ENCODE measurements around the gene SLC44A2. TPM values are rescaled to one million over a fixed set of nuclear protein-coding genes. Genes with fewer than 3 reads are reported as not detected.

The SLC44A2 gene
- total and polyA plus RNA-seq, 2 of the 8 experiments (the other 6 are each of a cell fraction or from before 2014, with no cell fraction given) = 105 to 120 TPM

GRCh38 chr19:10683582-10683981 is 58.2 kb downstream of the SLC44A2 start:
- Histone ChIP-seq H4K91ac (replicated peaks; ENCODE audit: insufficient read length, low read length) (no peak overlapping the region), H3K36me3 (ENCODE audit: control insufficient read depth in 2 of 4, insufficient read depth in 4 of 4, low read length in 3 of 4) (peaks cover 94 to 99% (median 96%) of the 10 kb centered on the region in 4 experiments), H4K5ac (ENCODE audit: insufficient read length, low read depth, low read length) (no peak overlapping the region), H2BK15ac (ENCODE audit: low read length) (no peak overlapping the region), H2BK120ac (replicated peaks; ENCODE audit: low read depth, low read length) (no peak overlapping the region), H2AFZ (ENCODE audit: low read length) (no peak overlapping the region), H2BK5ac (ENCODE audit: low read depth, low read length) (no peak overlapping the region), H3K4ac (replicated peaks; ENCODE audit: insufficient read length, low read depth, low read length) (no peak overlapping the region), H2AK5ac (ENCODE audit: low read depth, low read length) (no peak overlapping the region), H3K4me2 (ENCODE audit: insufficient read depth in 1 of 2, low read depth in 2 of 2, low read length in 2 of 2) (no peak overlapping the region), H3K4me1 (replicated peaks in 1 of 4; ENCODE audit: control insufficient read depth in 3 of 4, insufficient read depth in 4 of 4, low read length in 3 of 4) (no peaks in the 10 kb centered on the region; a peak in 2 of 7 replicates), H3K23me2 (ENCODE audit: low read depth, low read length) (no peaks in the 10 kb centered on the region), H3K18ac (ENCODE audit: extremely low read depth, low read length) (no peak overlapping the region), H4K20me1 (replicated peaks in 1 of 2; ENCODE audit: control insufficient read depth in 1 of 2, insufficient read depth in 2 of 2, low read length in 2 of 2) (peaks cover 41 to 54% of the 10 kb centered on the region in 2 experiments), H3K27ac (ENCODE audit: low read depth, low read length) (0 out of 2 replicates have a peak overlapping the region, but pooled peaks have one; percentile 7), H3K27me3 (replicated peaks in 1 of 4; ENCODE audit: control insufficient read depth in 3 of 4, extremely low read depth in 1 of 4, insufficient read depth in 3 of 4, low read length in 3 of 4) (no peaks in the 10 kb centered on the region), H3K56ac (replicated peaks; ENCODE audit: insufficient read length, low read depth, low read length) (no peak overlapping the region), H3K14ac (ENCODE audit: insufficient read length) (no peak overlapping the region), H3K9ac (replicated peaks in 1 of 4; ENCODE audit: extremely low read depth in 1 of 4, low read depth in 3 of 4, low read length in 3 of 4) (no peak overlapping the region), H3K79me2 (ENCODE audit: control insufficient read depth in 1 of 2, insufficient read depth in 2 of 2, low read length in 2 of 2) (peaks cover 0 to 76% of the 10 kb centered on the region in 2 experiments; a peak in 2 of 4 replicates), H4K8ac (ENCODE audit: extremely low read depth, insufficient read depth, low read length) (no peak overlapping the region), H2BK12ac (ENCODE audit: low read depth, low read length) (no peak overlapping the region), H2BK20ac (ENCODE audit: low read length) (no peak overlapping the region), H3K23ac (ENCODE audit: insufficient read length) (no peak overlapping the region), H3K9me3 (ENCODE audit: insufficient read depth in 2 of 2, low read depth in 1 of 2, low read length in 1 of 2) (no peaks in the 10 kb centered on the region), H3K79me1 (ENCODE audit: low read depth, low read length) (peaks cover 10% of the 10 kb centered on the region; the same call in 1 of the 2 replicates), H3K4me3 (ENCODE audit: extremely low read depth in 1 of 4, insufficient read depth in 2 of 4, low read depth in 3 of 4, low read length in 4 of 4) (no peak overlapping the region)
- no peak for DNase-seq (ENCODE audit: low read depth in 1 of 2, low spot score in 2 of 2)
- TF ChIP-seq, protein P1, sequence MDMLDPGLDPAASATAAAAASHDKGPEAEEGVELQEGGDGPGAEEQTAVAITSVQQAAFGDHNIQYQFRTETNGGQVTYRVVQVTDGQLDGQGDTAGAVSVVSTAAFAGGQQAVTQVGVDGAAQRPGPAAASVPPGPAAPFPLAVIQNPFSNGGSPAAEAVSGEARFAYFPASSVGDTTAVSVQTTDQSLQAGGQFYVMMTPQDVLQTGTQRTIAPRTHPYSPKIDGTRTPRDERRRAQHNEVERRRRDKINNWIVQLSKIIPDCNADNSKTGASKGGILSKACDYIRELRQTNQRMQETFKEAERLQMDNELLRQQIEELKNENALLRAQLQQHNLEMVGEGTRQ (IDR thresholded peaks at IDR 0.05; ENCODE audit: low read length) = no peak
- TF ChIP-seq RAD21 (IDR thresholded peaks at IDR 0.05 in 1 of 2, conservative IDR thresholded peaks at IDR 0.05 in 1 of 2; ENCODE audit: low read depth in 2 of 2, low read length in 2 of 2) = no peak
- no peak for TF ChIP-seq POLR2AphosphoS5 (IDR thresholded peaks at IDR 0.05; ENCODE audit: low read depth, low read length)
- no peak for TF ChIP-seq SUZ12 (IDR thresholded peaks at IDR 0.05; ENCODE audit: low read length)
- no peak for TF ChIP-seq HDAC2 (IDR thresholded peaks at IDR 0.05; ENCODE audit: borderline replicate concordance in 1 of 2, low read depth in 2 of 2, low read length in 2 of 2)
- TF ChIP-seq RFX5 (IDR thresholded peaks at IDR 0.05; ENCODE audit: borderline replicate concordance, low read depth, low read length) = no peak
- TF ChIP-seq POU5F1 (IDR thresholded peaks at IDR 0.05; ENCODE audit: low read depth, low read length) = no peak
- TF ChIP-seq YY1 (IDR thresholded peaks at IDR 0.05; ENCODE audit: low read depth, low read length) = no peak
- no peak for TF ChIP-seq SIRT6 (IDR thresholded peaks at IDR 0.05; ENCODE audit: low read length)
- TF ChIP-seq SIX5 (IDR thresholded peaks at IDR 0.05; ENCODE audit: low read depth, low read length) = no peak
- TF ChIP-seq CHD1 (IDR thresholded peaks at IDR 0.05; ENCODE audit: low read depth, low read length) = no peak
- ChIA-PET CTCF (ENCODE audit: partially characterized antibody) (interaction anchor here (0.6 to 2.1 kb wide), 2 partner anchors 8 to 16 kb away, joined by 3 to 10 read pairs; no protein-coding TSS in a partner anchor), POLR2A (ENCODE audit: partially characterized antibody) (interaction anchor here (1.0 to 59.0 kb wide), 4 partner anchors 8 to 131 kb away, joined by 5 to 1874 read pairs (median 940); partner anchors contain the start of genes DNM2, ILF3 and QTRT1)
- WGBS, 2 experiments (ENCODE audit: extremely low coverage in 1 of 2, insufficient coverage in 1 of 2, insufficient read length in 1 of 2, insufficient replicate concordance in 2 of 2, low coverage in 1 of 2, low lambda C conversion rate in 2 of 2, missing lambda C conversion rate in 1 of 2) = 92% methylated on average over 21 of the region's 21 CpGs; no CpG with 5 or more reads in 1 of the 2 experiments
- no peak for FAIRE-seq

Measured in H1 (cell line).